GM12801 (cell line): ENCODE results near the gene PES1.

Source experiments
- TF ChIP-seq, protein P1 (sequence below): IDR thresholded peaks from one replicate; pipeline ENCODE4 v1.5.1; 2011; ENCODE audit warnings: control low read depth; ENCODE audit not compliant: insufficient read length; ENCODE audit errors: extremely low read depth

The PES1 gene

GRCh38 chr22:30561402-30562189, 30.1 kb downstream of the PES1 start:
- TF ChIP-seq, protein P1, sequence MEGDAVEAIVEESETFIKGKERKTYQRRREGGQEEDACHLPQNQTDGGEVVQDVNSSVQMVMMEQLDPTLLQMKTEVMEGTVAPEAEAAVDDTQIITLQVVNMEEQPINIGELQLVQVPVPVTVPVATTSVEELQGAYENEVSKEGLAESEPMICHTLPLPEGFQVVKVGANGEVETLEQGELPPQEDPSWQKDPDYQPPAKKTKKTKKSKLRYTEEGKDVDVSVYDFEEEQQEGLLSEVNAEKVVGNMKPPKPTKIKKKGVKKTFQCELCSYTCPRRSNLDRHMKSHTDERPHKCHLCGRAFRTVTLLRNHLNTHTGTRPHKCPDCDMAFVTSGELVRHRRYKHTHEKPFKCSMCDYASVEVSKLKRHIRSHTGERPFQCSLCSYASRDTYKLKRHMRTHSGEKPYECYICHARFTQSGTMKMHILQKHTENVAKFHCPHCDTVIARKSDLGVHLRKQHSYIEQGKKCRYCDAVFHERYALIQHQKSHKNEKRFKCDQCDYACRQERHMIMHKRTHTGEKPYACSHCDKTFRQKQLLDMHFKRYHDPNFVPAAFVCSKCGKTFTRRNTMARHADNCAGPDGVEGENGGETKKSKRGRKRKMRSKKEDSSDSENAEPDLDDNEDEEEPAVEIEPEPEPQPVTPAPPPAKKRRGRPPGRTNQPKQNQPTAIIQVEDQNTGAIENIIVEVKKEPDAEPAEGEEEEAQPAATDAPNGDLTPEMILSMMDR = no peak

DNA sequence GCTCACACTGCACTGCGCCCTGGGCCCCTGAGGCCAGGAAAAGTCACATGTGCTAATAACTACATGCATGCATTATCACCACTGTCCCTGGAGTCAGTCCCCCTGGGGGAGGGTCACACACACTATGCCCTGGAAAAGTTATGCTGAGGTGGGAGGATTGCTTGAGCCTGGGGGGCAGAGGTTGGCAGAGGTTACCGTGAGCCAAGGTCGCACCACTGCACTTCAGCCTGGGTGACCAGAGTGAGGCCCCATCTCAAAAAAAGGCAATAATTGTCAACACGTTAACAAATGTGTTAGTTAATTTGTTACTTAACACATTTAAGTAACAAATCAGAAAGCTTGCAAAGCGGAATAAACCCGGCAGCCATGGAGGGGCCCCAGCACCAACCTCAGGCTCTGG, 31.8 kb downstream of the PES1 start:
- TF ChIP-seq, protein P1 = no peak

GRCh38 chr22:30557243-30557642, 34.5 kb downstream of the PES1 start:
- TF ChIP-seq, protein P1 = no peak

DNA sequence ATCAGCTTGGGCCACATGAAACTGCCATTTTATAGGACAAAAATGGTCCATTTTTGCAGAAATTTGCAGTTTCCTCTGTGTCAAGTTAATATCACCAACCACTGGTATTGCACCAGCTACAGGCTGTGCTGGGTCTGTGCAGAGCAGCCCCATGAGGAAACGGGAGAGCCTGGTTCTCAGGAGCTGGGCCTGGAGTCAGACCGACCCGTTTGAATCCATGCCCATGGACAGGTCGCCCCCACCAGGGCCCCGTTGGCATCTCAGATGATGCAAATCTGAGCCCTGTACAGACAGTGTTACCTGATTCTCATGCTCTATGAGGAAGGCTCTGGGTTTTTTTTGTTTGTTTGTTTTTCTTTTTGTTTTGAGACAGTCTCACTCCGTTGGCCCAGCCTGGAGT, 35.3 kb downstream of the PES1 start:
- TF ChIP-seq, protein P1 = no peak

DNA sequence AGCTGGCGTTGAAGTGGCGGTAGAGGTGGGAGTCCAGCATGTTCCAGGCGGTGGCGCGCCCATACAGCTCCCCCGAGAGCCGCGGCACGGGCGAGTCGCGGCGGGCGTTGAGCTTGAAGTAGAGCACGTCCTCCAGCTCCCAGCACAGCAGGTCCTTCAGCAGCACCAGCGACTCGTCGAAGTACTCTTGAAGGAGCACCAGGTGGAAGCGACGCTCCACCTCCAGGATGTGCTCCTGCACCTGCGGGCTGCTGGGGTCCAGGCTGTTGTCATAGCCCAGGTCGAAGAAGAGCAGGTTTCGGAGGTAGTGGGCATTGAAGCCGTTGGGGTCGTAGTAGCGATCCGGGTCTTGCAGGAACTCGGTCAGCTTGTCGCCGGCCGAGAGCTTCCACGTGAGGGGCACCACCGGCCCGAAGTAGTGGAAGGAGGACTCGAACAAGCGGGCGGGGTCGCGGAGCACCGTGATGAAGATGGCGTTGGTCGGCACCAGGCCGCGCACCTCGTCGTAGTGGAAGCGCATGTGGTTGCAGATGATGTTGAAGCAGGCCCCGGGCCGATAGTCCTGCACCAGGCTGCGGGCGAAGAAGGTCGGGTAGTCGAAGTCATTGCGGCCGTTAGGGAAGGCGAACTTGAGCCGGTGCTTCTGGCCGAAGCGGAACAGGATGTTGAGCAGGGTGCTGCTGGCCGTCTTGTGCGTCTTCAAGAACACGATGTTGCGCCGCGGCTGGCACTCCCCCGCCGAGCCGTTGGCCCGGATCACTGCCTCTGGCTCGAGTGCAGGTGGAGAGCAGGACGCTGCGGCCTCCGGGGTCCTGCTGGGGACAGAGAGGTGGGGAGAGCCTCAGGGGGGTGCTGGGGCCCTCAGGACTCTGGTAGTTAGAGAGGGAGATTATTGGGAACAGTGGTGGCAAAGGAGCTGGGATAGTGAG, 36.2 kb downstream of the PES1 start:
- TF ChIP-seq, protein P1 = no peak

GRCh38 chr22:30553971-30554370, 37.7 kb downstream of the PES1 start:
- TF ChIP-seq, protein P1 = no peak

GRCh38 chr22:30552719-30553118, 39.0 kb downstream of the PES1 start:
- TF ChIP-seq, protein P1 = no peak
